Endodermal cell (in vitro differentiated cells): ENCODE measurements around the gene FOXM1. TPM values are rescaled to one million over a fixed set of nuclear protein-coding genes. Genes with fewer than 3 reads are reported as not detected.

Experiments
- DNase-seq: peaks from one replicate; pipeline ENCODE4 v3.0.0-alpha.2; 2017
- H3K27ac ChIP-seq: 2 replicates; pipeline ENCODE4 v1.5.1; 2013; ENCODE audit warnings: mild to moderate bottlenecking, low read depth, low read length, moderate library complexity
- H3K27me3 ChIP-seq: 2 replicates; pipeline ENCODE4 v1.6.1; 2013; ENCODE audit warnings: mild to moderate bottlenecking, low read length, moderate library complexity; ENCODE audit not compliant: insufficient read depth, control insufficient read depth, poor library complexity, severe bottlenecking
- H3K36me3 ChIP-seq: 2 replicates; pipeline ENCODE4 v1.7.0; 2013; ENCODE audit warnings: mild to moderate bottlenecking, low read length, moderate library complexity; ENCODE audit not compliant: control insufficient read depth, insufficient read depth
- H3K4me1 ChIP-seq: one replicate; pipeline ENCODE4 v1.7.0; 2013; ENCODE audit warnings: low read length; ENCODE audit not compliant: control insufficient read depth, insufficient read depth
- H3K4me3 ChIP-seq: 2 replicates; pipeline ENCODE4 v1.5.1; 2013; ENCODE audit warnings: mild to moderate bottlenecking, low read length, moderate library complexity
- H3K9ac ChIP-seq: 2 replicates; pipeline ENCODE4 v1.6.1; 2013; ENCODE audit warnings: mild to moderate bottlenecking, low read length, moderate library complexity; ENCODE audit not compliant: poor library complexity, severe bottlenecking; ENCODE audit errors: extremely low read depth
- H3K9me3 ChIP-seq: 2 replicates; pipeline ENCODE4 v1.6.1; 2013; ENCODE audit warnings: mild to moderate bottlenecking, low read length, moderate library complexity; ENCODE audit not compliant: control insufficient read depth
- H3K27ac Mint-ChIP-seq: 2 replicates; pipeline ENCODE4 v1.8.0; 2020; ENCODE audit warnings: mixed read lengths
- H3K27me3 Mint-ChIP-seq: 2 replicates; pipeline ENCODE4 v1.8.0; 2021; ENCODE audit warnings: mild to moderate bottlenecking, mixed read lengths; ENCODE audit not compliant: insufficient read depth
- H3K36me3 Mint-ChIP-seq: 2 replicates; pipeline ENCODE4 v1.8.0; 2020; ENCODE audit warnings: low read depth, mixed read lengths
- H3K4me1 Mint-ChIP-seq: 2 replicates; pipeline ENCODE4 v1.8.0; 2020; ENCODE audit warnings: mixed read lengths
- H3K4me3 Mint-ChIP-seq: 2 replicates; pipeline ENCODE4 v1.8.0; 2020; ENCODE audit warnings: mild to moderate bottlenecking, moderate library complexity, mixed read lengths
- H3K9me3 Mint-ChIP-seq: 2 replicates; pipeline ENCODE4 v1.8.0; 2020; ENCODE audit warnings: mild to moderate bottlenecking, mixed read lengths
- WGBS, 2 experiments: methylation state at CpG; one replicate each; pipeline versions ENCODE4 v1.1.5 to v1.1.7; 2013; ENCODE audit warnings: missing lambda C conversion rate in 2 of 2, mixed read lengths in 1 of 2; ENCODE audit not compliant: insufficient coverage in 1 of 2, insufficient read length in 1 of 2; 5-methylcytosine and 5-hydroxymethylcytosine counted together
- total RNA-seq, 2 donors: library from RNA; stranded (reverse); fragmentation: NEBNext Ultra II Directional in 1 of 2; extraction: Animal tissue kit (Norgen Biotek cat#: 25700) in 1 of 2; gene quantifications; 2 replicates in 1 of 2; 3 replicates in 1 of 2; pipeline ENCODE4 v1.2.1, GENCODE V29; 2021
- TF ChIP-seq, protein P1 (sequence below): fragments of 200-600 bp; sonication (generic); conservative IDR thresholded peaks from 2 replicates; pipeline ENCODE4 v1.5.0; 2021; ENCODE audit warnings: antibody characterized with exemption, mild to moderate bottlenecking

The FOXM1 gene
- total RNA-seq, 2 donors from 2014 or later = 93.9 to 147 TPM

- no peak overlapping the region for H3K27ac Mint-ChIP-seq
- Histone ChIP-seq H3K4me3 (no peak overlapping the region), H3K9me3 (no peaks in the 10 kb centered on the region), H3K36me3 (no peaks in the 10 kb centered on the region), H3K27ac (no peak overlapping the region), H3K27me3 (no peaks in the 10 kb centered on the region), H3K4me1 (no peaks in the 10 kb centered on the region), H3K9ac (no peak overlapping the region)
- WGBS, 2 experiments = 80 to 100% methylated on average over 1 to 2 of the region's 2 CpGs
- H3K36me3 Mint-ChIP-seq = peaks cover 22% of the 10 kb centered on the region
- no peak for DNase-seq
- peaks cover 22% of the 10 kb centered on the region for H3K4me1 Mint-ChIP-seq
- TF ChIP-seq, protein P1, sequence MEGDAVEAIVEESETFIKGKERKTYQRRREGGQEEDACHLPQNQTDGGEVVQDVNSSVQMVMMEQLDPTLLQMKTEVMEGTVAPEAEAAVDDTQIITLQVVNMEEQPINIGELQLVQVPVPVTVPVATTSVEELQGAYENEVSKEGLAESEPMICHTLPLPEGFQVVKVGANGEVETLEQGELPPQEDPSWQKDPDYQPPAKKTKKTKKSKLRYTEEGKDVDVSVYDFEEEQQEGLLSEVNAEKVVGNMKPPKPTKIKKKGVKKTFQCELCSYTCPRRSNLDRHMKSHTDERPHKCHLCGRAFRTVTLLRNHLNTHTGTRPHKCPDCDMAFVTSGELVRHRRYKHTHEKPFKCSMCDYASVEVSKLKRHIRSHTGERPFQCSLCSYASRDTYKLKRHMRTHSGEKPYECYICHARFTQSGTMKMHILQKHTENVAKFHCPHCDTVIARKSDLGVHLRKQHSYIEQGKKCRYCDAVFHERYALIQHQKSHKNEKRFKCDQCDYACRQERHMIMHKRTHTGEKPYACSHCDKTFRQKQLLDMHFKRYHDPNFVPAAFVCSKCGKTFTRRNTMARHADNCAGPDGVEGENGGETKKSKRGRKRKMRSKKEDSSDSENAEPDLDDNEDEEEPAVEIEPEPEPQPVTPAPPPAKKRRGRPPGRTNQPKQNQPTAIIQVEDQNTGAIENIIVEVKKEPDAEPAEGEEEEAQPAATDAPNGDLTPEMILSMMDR = no peak
- H3K4me3 Mint-ChIP-seq = no peak overlapping the region
- H3K9me3 Mint-ChIP-seq = no peaks in the 10 kb centered on the region
- H3K27me3 Mint-ChIP-seq = no peaks in the 10 kb centered on the region
Observed at GRCh38 chr12:2895511-2895910, 18.5 kb upstream of the FOXM1 start.

GRCh38 chr12:2895051-2895451 lies 18.1 kb upstream of the FOXM1 start:
- Mint-ChIP-seq H3K27me3 (no peaks in the 10 kb centered on the region), H3K27ac (no peak overlapping the region), H3K4me3 (no peak overlapping the region), H3K36me3 (peaks cover 22% of the 10 kb centered on the region), H3K4me1 (peaks cover 26% of the 10 kb centered on the region), H3K9me3 (no peaks in the 10 kb centered on the region)
- no peaks in the 10 kb centered on the region for H3K4me1 ChIP-seq
- DNase-seq = no peak
- no peak overlapping the region for H3K9ac ChIP-seq
- no peaks in the 10 kb centered on the region for H3K27me3 ChIP-seq
- no peak overlapping the region for H3K27ac ChIP-seq
- WGBS, 2 experiments = 41 to 54% methylated on average over 2 of the region's 2 CpGs
- H3K4me3 ChIP-seq = no peak overlapping the region
- TF ChIP-seq, protein P1 = no peak
- no peaks in the 10 kb centered on the region for H3K36me3 ChIP-seq
- no peaks in the 10 kb centered on the region for H3K9me3 ChIP-seq

DNA sequence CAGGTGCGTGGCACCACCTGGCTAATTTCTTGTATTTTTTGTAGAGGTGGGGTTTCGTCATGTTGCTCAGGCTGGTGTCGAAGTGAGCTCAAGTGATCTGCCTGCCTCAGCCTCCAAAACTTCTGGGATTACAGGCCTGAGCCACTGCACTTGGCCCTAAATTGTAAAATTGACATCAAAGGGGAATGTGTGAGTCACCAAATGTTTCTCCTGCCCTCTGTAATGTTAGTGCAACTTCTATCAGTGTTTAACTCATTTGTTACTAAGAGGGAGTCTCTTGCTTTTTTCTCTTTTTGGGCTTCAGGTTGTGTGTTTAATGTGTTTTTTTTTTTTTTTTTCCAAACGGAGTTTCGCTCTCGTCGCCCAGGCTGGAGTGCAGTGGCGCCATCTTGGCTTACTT lies 16.0 kb upstream of the FOXM1 start:
- Histone ChIP-seq H3K27ac (no peak overlapping the region), H3K4me3 (no peak overlapping the region), H3K27me3 (no peaks in the 10 kb centered on the region), H3K9me3 (no peaks in the 10 kb centered on the region), H3K36me3 (peaks cover 15% of the 10 kb centered on the region), H3K4me1 (no peaks in the 10 kb centered on the region), H3K9ac (no peak overlapping the region)
- Mint-ChIP-seq H3K9me3 (no peaks in the 10 kb centered on the region), H3K36me3 (peaks cover 24% of the 10 kb centered on the region), H3K27me3 (no peaks in the 10 kb centered on the region), H3K27ac (no peak overlapping the region), H3K4me1 (peaks cover 28% of the 10 kb centered on the region), H3K4me3 (no peak overlapping the region)
- DNase-seq = no peak
- TF ChIP-seq, protein P1 = no peak
- 94 to 96% methylated on average over 4 to 8 of the region's 8 CpGs for WGBS, 2 experiments
